ENCODE measurements around the gene HIVEP1.

The HIVEP1 gene

DNA sequence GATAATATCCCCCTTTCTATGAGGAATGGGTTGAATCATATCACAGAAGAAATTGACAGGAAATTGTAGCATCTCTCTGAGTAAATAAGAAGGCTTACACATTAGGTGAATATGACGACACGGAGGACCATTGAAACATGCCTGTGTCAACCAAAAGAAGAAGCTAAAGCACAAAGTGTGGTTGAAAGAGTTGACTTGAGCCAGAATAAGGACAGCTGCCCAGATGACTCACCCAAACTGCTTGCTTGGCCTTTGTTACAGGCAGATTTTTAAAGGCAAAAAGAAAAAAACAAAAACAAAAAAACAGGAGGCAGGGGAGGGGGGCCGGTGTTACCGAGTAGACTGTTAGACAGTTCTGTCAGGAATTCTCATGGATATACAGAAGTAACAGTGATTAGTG is 148.2 kb downstream of the HIVEP1 start (continued):
- TF ChIP-seq, protein P1, sequence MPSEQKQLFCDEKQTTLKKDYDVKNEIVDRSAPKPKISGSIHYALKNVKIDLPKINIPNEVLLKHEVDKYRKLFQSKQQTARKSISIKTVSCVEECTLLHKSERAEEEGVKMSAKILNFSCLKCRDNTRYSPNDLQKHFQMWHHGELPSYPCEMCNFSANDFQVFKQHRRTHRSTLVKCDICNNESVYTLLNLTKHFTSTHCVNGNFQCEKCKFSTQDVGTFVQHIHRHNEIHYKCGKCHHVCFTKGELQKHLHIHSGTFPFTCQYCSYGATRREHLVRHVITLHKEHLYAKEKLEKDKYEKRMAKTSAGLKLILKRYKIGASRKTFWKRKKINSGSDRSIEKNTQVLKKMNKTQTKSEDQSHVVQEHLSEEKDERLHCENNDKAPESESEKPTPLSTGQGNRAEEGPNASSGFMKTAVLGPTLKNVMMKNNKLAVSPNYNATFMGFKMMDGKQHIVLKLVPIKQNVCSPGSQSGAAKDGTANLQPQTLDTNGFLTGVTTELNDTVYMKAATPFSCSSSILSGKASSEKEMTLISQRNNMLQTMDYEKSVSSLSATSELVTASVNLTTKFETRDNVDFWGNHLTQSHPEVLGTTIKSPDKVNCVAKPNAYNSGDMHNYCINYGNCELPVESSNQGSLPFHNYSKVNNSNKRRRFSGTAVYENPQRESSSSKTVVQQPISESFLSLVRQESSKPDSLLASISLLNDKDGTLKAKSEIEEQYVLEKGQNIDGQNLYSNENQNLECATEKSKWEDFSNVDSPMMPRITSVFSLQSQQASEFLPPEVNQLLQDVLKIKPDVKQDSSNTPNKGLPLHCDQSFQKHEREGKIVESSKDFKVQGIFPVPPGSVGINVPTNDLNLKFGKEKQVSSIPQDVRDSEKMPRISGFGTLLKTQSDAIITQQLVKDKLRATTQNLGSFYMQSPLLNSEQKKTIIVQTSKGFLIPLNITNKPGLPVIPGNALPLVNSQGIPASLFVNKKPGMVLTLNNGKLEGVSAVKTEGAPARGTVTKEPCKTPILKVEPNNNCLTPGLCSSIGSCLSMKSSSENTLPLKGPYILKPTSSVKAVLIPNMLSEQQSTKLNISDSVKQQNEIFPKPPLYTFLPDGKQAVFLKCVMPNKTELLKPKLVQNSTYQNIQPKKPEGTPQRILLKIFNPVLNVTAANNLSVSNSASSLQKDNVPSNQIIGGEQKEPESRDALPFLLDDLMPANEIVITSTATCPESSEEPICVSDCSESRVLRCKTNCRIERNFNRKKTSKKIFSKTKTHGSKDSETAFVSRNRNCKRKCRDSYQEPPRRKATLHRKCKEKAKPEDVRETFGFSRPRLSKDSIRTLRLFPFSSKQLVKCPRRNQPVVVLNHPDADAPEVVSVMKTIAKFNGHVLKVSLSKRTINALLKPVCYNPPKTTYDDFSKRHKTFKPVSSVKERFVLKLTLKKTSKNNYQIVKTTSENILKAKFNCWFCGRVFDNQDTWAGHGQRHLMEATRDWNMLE (tag by site-specific recombination; conservative IDR thresholded peaks at IDR 0.05; ENCODE audit: low read depth): no peak

DNA sequence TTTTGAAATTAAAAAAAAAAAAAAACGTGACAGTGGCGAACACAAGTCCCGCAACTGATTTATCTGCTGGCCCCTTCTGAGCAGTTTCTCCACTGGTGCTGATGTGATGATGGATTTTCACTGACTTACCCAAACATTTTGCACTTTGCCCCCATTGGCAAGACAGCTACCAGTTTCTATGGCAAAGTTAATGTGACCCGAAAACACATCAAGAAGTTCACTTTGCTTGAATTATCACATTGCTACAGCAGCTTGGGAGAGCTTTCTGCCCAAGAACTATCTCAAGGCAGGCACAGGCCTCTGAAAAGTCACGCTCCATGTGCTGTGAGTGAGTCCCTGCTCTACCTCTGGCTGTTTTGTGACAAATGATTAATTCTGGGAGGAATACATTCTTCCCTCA is 150.1 kb downstream of the HIVEP1 start:
- no peaks in the 10 kb centered on the region for H3K4me1 ChIP-seq (ENCODE audit: control insufficient read depth, insufficient read depth, low read length)
- POLR2A ChIA-PET: no interaction called here
- CTCF ChIA-PET: no interaction called here

DNA sequence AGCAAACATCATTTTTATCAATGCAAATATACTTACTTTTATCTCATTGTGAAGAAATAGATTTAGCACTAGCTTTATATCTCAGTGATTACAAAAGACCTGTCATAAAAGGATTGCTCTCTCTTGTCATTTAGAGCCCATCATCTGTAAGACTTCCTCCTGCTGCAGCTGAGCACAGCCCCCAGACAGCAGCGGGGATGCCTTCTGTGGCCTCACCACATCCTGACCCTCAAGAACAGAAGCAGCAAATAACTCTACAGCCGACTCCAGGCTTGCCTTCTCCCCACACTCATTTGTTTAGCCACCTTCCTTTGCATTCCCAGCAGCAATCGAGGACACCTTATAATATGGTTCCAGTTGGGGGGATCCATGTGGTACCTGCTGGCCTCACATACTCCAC is 151.0 kb downstream of the HIVEP1 start:
- no peak overlapping the region for H3K27ac ChIP-seq (ENCODE audit: extremely low read depth, low read depth, low read length)
- POLR2A ChIA-PET: no interaction called here
- CTCF ChIA-PET: interaction anchor here (0.6 to 1.8 kb wide), 4 partner anchors 17 to 1128 kb away, joined by 3 to 4 read pairs (median 4); no protein-coding TSS in a partner anchor
- TF ChIP-seq ZNF555 (tag by site-specific recombination; conservative IDR thresholded peaks at IDR 0.05) (no peak), ZNF433 (tag by site-specific recombination; IDR thresholded peaks at IDR 0.05; ENCODE audit: low read depth) (no peak), ZSCAN23 (tag by site-specific recombination; IDR thresholded peaks at IDR 0.05) (no peak), KLF10 (tag by site-specific recombination; IDR thresholded peaks at IDR 0.05) (no peak), WT1 (tag by site-specific recombination; IDR thresholded peaks at IDR 0.05) (no peak), ZNF155 (tag by site-specific recombination; IDR thresholded peaks at IDR 0.05) (no peak), ZNF10 (tag by site-specific recombination; IDR thresholded peaks at IDR 0.05) (no peak), ZNF792 (tag by site-specific recombination; IDR thresholded peaks at IDR 0.05) (no peak), ZNF571 (tag by site-specific recombination; IDR thresholded peaks at IDR 0.05) (no peak), ZNF677 (tag by site-specific recombination; IDR thresholded peaks at IDR 0.05) (no peak), KLF9 (tag by site-specific recombination; IDR thresholded peaks at IDR 0.05; ENCODE audit: low read depth) (no peak), SP2 (tag by site-specific recombination; IDR thresholded peaks at IDR 0.05) (no peak), ZNF670 (tag by site-specific recombination; IDR thresholded peaks at IDR 0.05; ENCODE audit: low read depth) (no peak), SCRT2 (tag by site-specific recombination; IDR thresholded peaks at IDR 0.05) (no peak)
- TF ChIP-seq, protein P2, sequence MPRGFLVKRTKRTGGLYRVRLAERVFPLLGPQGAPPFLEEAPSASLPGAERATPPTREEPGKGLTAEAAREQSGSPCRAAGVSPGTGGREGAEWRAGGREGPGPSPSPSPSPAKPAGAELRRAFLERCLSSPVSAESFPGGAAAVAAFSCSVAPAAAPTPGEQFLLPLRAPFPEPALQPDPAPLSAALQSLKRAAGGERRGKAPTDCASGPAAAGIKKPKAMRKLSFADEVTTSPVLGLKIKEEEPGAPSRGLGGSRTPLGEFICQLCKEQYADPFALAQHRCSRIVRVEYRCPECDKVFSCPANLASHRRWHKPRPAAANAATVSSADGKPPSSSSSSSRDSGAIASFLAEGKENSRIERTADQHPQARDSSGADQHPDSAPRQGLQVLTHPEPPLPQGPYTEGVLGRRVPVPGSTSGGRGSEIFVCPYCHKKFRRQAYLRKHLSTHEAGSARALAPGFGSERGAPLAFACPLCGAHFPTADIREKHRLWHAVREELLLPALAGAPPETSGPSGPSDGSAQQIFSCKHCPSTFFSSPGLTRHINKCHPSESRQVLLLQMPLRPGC (tag by site-specific recombination; IDR thresholded peaks at IDR 0.05): no peak
- TF ChIP-seq, protein P3, sequence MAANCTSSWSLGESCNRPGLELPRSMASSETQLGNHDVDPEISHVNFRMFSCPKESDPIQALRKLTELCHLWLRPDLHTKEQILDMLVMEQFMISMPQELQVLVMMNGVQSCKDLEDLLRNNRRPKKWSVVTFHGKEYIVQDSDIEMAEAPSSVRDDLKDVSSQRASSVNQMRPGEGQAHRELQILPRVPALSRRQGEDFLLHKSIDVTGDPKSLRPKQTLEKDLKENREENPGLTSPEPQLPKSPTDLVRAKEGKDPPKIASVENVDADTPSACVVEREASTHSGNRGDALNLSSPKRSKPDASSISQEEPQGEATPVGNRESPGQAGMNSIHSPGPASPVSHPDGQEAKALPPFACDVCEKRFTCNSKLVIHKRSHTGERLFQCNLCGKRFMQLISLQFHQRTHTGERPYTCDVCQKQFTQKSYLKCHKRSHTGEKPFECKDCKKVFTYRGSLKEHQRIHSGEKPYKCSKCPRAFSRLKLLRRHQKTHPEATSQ (tag by site-specific recombination; IDR thresholded peaks at IDR 0.05): no peak

More for the DNA sequence above, 150.1 kb downstream of the HIVEP1 start:
- Histone ChIP-seq H3K9me3 (ENCODE audit: control insufficient read depth, insufficient read depth, low read depth, low read length) (no peaks in the 10 kb centered on the region), H3K27ac (ENCODE audit: extremely low read depth, low read depth, low read length) (no peak overlapping the region), H3K36me3 (ENCODE audit: control insufficient read depth in 2 of 2, insufficient read depth in 1 of 2, low read length in 2 of 2) (peaks cover 0 to 27% of the 10 kb centered on the region in 2 experiments; a peak in 1 of 3 replicates), H3K4me3 (ENCODE audit: low read depth, low read length) (no peak overlapping the region)
- TF ChIP-seq ZNF202 (tag by site-specific recombination; IDR thresholded peaks at IDR 0.05; ENCODE audit: borderline replicate concordance): no peak
- TF ChIP-seq ZNF777 (tag by site-specific recombination; IDR thresholded peaks at IDR 0.05; ENCODE audit: borderline replicate concordance): no peak
- TF ChIP-seq ZNF510 (tag by site-specific recombination; IDR thresholded peaks at IDR 0.05; ENCODE audit: insufficient replicate concordance): no peak
- no peak for TF ChIP-seq ZNF114 (tag by site-specific recombination; IDR thresholded peaks at IDR 0.05)
- no peak for TF ChIP-seq ZNF302 (tag by site-specific recombination; IDR thresholded peaks at IDR 0.05; ENCODE audit: low read depth)
- TF ChIP-seq ZBTB1 (tag by site-specific recombination; IDR thresholded peaks at IDR 0.05): no peak
- TF ChIP-seq ZBTB21 (tag by site-specific recombination; IDR thresholded peaks at IDR 0.05): no peak
- TF ChIP-seq KLF8 (tag by site-specific recombination; IDR thresholded peaks at IDR 0.05): no peak
- TF ChIP-seq, protein P4, sequence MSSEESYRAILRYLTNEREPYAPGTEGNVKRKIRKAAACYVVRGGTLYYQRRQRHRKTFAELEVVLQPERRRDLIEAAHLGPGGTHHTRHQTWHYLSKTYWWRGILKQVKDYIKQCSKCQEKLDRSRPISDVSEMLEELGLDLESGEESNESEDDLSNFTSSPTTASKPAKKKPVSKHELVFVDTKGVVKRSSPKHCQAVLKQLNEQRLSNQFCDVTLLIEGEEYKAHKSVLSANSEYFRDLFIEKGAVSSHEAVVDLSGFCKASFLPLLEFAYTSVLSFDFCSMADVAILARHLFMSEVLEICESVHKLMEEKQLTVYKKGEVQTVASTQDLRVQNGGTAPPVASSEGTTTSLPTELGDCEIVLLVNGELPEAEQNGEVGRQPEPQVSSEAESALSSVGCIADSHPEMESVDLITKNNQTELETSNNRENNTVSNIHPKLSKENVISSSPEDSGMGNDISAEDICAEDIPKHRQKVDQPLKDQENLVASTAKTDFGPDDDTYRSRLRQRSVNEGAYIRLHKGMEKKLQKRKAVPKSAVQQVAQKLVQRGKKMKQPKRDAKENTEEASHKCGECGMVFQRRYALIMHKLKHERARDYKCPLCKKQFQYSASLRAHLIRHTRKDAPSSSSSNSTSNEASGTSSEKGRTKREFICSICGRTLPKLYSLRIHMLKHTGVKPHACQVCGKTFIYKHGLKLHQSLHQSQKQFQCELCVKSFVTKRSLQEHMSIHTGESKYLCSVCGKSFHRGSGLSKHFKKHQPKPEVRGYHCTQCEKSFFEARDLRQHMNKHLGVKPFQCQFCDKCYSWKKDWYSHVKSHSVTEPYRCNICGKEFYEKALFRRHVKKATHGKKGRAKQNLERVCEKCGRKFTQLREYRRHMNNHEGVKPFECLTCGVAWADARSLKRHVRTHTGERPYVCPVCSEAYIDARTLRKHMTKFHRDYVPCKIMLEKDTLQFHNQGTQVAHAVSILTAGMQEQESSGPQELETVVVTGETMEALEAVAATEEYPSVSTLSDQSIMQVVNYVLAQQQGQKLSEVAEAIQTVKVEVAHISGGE (tag by site-specific recombination; conservative IDR thresholded peaks at IDR 0.05; ENCODE audit: low read depth): no peak
- TF ChIP-seq ZFHX2 (tag by site-specific recombination; conservative IDR thresholded peaks at IDR 0.05): no peak
- TF ChIP-seq ZNF394 (tag by site-specific recombination; IDR thresholded peaks at IDR 0.05; ENCODE audit: borderline replicate concordance): no peak

More for the DNA sequence above, 151.0 kb downstream of the HIVEP1 start:
- no peak overlapping the region for H3K4me3 ChIP-seq (ENCODE audit: low read depth, low read length)
- peaks cover 0 to 27% of the 10 kb centered on the region in 2 experiments; a peak in 1 of 3 replicates for H3K36me3 ChIP-seq (ENCODE audit: control insufficient read depth in 2 of 2, insufficient read depth in 1 of 2, low read length in 2 of 2)
- no peaks in the 10 kb centered on the region for H3K9me3 ChIP-seq (ENCODE audit: control insufficient read depth, insufficient read depth, low read depth, low read length)
- H3K4me1 ChIP-seq (ENCODE audit: control insufficient read depth, insufficient read depth, low read length): no peaks in the 10 kb centered on the region

Data from HEK293 (cell line).